RCC 7860 (cell line): Measurements from ENCODE around the gene NOXO1.

Experiments used
- DNase-seq: peaks from one replicate; pipeline ENCODE4 v3.0.0-alpha.2; 2015; ENCODE audit warnings: low spot score
- FAIRE-seq: peaks from 2 replicates; lab custom pipeline; 2012; peaks lifted over from hg19 to GRCh38; lab: Jason Lieb, UNC

Gene NOXO1

DNA sequence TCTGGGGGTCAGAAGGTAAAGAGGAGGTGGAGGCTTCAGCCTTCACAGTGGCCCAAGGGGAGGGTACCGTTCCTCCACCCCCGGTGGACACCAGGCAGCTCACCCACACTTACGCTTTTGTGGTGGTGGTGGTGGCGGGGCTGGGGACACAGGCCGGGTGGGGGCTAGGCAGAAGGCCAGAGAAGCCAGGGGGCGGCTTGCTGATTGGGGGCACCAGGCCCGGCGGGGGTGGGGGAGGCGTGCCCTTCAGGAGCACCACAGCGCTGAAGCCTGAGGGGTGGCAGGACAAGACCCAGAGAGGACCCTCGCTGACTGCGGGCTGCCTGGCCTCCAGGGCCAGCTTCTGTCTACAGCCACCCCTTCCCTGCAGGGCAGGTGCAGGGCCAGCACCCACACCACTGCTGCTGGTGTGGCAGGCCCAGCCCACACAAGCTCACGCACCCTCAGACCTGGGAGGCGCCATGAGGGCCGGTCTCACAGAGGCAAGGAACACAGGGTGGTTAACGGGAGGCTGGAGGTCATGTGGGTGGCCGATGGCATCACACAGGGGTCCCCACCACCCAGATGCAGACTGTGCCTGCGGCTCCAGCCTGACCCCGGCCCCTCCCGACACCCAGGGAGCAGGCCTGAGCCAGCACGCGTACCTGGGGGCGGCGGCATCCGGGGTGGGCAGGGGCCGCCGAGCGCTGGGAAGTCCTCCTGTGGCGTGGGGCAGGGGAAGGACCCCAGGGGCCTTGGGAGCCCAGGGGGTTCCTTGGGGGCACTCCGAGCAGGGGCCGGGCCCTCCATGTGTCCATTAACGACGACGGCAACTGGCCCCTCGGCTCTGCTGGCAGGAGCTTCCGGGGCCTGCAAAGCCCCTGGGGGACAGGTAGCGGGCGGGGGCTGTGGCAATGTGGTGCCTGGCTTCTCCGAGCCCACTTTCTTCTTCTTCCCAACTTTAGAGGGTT lies 17.9 kb upstream of the NOXO1 start:
- DNase-seq (no peak), FAIRE-seq (no peak)

DNA sequence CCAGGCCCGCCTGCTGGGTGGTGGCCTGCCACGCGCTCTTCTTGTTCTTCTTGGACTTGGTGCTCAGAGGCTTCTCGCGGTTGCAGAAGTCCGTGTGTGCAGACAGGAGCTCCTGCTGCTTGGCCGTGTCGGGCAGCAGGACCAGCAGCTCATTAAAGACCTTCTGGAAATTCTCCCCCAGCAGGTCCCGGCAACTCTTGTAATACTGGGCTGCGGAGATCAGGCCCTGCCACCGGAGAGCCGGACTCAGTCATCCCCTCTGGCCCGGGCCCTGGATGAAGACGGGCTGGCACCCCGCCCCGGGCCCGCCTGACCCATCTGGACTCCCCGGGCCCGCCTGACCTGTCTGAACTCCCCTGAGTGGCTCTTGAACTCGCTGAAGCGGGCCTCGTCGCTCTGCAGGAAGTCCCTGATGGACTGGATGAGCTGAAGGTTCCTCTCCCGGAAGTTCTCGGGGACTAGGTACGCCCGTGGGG lies 17.1 kb upstream of the NOXO1 start:
- no peak for DNase-seq

DNA sequence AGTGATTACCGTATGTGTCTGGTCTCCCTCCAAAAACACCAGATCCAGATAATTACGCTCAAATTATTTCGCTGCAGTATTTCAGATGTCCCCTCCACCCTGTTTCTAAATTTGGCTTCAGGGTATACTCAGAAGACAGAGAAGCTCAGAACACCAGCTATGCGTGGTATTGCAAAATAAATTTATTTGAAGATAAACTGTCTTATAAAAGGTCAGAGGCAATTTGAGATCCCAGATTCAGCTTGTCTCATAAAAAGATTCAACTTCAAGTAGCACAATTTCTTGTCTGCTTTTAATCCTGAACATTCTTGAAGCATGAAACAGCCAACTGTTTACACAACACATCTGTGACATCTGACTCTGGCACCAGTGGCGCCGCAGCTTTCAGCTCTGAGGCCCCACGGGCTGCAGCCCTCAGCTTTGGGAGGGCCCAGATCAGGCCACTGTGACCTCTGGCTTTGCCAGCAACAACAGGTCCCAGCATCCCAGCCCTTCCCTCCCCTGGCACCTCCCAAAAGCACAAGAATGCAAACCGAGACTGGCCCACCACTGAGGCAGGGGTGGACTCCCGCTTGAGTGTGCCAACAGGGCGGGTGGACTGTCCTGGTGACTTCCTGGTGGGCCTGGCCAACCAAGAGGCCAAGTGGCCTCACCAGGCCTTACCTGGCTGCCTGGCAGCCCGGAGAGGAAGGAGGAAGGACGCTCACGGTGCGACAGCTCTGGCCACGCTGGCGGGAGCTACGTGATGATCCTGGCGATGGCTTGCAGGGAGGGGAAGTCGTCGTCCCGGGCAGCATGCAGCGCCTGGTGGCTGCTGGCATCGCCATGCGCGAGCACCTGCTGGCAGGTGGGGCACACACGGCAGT lies 16.5 kb upstream of the NOXO1 start:
- FAIRE-seq (no peak), DNase-seq (no peak)

More for the DNA sequence above, 17.1 kb upstream of the NOXO1 start:
- FAIRE-seq: no peak

DNA sequence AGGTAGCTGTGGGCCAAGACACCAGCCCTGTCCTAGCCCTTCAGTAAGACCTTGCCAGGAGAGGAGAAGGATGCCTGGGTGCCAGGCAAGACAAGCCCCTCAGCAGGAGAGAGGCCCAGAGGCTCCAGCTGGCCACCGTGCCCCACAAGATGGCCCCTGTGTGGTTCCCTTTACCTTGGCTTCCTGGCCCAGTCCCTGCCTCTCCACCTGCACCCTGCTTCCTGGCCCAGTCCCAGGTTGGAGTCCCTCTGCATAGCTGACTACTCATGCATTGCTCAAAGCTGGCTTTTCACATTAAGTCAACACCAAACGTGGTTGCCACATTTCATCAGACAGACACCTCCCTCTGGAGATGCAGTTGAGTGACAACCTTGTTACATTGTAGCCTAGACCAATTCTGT lies 12.5 kb upstream of the NOXO1 start:
- FAIRE-seq (peak; percentile 68), DNase-seq (peak; percentile 67)

DNA sequence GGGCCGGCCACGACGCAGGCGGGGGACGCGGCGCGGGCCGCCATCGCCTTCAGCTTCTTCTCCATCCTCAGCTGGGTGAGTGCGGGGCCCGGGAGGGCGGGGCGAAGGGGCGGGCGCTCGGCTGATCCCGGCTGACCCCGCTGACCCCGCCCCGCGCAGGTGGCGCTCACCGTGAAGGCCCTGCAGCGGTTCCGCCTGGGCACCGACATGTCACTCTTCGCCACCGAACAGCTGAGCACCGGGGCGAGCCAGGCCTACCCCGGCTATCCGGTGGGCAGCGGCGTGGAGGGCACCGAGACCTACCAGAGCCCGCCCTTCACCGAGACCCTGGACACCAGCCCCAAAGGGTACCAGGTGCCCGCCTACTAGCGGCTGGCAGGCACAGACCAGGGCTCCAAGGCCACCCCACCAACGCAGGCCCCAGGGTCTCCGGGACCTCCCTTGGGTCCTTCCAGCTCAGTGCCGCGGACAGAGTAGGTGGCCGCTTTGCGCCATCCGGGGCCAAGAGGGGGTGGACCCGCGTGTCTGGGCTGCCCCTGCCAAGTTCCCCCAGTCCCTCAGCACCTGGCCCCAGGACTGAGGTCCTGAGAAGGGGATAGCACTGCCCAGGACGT lies 11.5 kb upstream of the NOXO1 start:
- DNase-seq (no peak), FAIRE-seq (no peak)

DNA sequence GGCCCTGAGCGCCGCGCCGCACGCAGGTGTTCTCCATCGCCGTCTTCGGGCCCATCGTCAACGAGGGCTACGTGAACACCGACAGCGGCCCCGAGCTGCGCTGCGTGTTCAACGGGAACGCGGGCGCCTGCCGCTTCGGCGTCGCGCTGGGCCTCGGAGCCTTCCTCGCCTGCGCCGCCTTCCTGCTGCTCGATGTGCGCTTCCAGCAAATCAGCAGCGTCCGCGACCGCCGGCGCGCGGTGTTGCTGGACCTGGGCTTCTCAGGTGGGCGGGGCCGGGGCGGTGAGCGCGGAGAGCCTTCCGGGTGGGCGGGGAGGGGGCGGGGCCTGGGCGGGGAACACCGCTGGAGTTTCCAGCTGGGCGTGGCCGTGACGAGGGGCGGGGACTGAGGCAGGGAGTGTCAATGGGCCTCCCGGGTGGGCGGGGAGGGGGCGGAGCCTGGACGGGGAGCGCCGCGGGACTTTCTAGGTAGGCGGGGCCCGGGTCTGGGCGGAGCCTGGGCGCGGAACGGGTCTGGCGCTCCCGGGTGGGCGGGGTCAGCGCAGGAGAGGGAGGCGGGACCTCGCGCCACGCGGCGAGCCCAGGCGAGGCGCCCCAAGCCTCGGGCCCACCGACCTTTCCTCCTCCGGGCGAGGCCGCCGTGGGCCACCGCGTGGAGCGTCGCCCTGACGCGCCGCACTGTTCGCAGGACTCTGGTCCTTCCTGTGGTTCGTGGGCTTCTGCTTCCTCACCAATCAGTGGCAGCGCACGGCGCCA lies 10.9 kb upstream of the NOXO1 start:
- no peak for DNase-seq
- no peak for FAIRE-seq

DNA sequence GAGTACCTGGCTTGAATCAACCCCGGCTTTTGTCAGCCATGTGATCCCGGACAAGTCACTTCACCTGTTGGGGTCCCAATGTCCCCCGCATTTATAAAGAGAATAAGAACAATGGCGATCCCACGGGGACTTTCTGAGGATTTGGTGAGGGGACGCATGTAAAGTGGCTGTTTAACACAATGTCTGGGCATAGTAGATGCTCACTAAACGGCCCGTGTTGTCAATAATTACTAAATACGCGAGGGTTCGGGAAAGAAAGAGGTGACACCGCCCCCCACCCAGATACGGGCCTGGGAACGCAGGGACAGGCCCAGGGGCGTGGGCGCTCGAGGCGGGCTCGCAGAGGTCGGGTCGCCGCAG lies 10.3 kb upstream of the NOXO1 start:
- FAIRE-seq (no peak), DNase-seq (no peak)

DNA sequence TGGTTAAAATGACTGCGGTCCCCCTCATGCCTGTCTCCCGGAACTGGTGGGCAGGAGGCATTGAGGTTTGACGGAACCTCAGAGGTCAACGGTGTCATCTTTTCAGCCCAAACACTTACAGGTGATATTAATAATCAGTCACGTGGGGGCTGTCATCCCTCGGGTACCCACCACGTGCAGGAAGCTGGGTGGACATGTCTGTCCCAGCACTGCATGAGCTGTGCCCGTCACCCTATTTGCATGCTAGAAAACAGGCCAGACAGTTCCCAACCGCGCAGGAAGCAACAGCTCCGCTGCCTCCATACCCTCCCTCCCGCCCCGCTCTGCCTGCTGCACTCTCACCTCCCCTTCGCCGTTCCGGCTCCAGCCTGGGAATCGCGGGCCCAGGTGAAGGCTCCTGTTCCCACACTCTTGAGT lies 9.9 kb upstream of the NOXO1 start:
- no peak for FAIRE-seq

DNA sequence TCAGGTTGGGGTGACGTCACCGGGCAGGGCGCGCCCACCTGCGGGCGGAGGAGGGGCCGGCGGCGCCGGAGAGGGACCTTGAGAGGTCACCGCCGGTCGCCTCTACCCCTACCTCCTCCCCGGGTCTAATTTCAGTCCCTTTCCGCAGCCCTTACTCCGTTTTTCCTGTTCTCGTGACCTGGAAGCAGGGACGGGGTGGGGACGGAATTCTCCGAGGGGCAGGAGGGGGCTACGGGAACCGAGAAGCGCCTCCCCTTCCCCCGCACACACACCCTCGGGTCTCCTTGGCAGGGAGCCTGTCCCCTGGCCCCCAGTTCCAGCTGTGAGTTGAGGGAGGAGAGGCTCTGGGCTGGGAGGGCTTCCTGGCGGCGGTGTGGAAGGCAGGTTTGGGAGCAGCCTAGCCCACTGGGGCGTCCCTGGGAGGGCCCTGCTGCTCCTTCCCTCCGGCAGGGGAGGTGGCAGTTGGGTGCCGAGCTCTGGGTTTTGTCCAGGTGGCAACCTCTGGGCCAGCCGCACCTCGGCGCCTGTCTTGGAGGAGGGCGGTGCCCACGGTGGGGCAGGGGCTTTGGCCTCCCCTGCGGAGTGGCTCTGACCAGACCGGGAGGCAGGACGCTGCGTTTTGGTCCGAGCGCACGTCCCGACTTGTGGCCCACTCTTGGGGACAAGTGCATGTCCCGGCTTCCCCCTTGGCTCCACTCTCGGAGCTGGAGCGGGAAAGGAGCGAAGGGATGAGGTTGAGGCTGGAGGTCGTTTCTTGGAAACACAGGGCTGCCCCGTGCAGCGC lies 9.3 kb upstream of the NOXO1 start:
- FAIRE-seq: no peak
- no peak for DNase-seq

More for the DNA sequence above, 9.9 kb upstream of the NOXO1 start:
- DNase-seq: no peak

DNA sequence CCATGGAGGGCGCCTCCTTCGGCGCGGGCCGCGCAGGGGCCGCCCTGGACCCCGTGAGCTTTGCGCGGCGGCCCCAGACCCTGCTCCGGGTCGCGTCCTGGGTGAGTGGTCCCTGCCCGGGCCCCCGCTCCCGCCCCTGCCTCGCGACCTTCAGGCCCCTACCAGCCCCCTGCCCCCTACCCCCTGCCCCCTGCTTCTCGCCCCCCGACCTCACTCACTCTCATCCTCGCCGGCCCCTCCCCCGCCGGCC lies 8.8 kb upstream of the NOXO1 start:
- DNase-seq (no peak), FAIRE-seq (no peak)

DNA sequence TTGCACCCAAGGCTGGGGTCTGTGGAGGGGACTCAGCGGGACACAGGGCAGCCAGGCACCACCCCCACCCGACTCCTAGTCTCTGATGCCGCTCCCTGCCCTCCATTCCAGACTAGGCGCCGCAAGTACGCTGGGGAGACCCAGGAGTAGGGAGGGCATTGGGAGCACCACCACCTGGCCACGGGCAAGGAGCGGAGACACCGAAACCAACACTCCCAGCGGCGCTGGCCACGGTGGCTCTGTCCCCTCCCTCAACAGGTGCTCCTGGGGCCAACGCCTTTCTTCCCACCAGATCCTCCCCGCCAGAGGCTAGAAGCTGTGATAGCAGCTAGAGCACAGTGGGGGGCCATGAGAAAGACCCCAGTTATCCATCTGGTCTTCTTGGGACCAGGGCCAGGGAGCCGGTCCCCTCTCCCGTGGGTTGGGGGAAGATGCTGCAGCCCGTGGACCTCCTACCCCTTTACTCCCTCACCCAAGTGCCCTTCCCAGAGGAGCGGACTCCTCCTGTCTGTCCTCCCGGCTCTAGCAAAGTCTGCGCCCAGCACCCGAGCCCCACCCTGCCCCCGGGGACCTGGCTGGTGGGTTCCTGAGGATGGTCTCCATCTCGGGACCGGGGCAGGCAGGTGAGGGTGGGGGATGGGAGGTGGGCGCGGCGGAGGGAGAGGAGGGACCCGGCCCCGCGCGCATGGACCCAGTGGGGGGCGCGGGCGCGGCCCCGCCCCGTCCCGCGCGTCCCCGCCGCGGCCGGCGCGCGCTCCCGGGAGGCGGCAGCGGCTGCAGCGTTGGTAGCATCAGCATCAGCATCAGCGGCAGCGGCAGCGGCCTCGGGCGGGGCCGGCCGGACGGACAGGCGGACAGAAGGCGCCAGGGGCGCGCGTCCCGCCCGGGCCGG lies 8.2 kb upstream of the NOXO1 start, which contains the start of gene SYNGR3:
SYNGR3 (plus strand) TSS at position 762 of the 892 bp plus-strand sequence. CDS start 133 bp downstream, outside the sequence.
- no peak for FAIRE-seq
- no peak for DNase-seq

DNA sequence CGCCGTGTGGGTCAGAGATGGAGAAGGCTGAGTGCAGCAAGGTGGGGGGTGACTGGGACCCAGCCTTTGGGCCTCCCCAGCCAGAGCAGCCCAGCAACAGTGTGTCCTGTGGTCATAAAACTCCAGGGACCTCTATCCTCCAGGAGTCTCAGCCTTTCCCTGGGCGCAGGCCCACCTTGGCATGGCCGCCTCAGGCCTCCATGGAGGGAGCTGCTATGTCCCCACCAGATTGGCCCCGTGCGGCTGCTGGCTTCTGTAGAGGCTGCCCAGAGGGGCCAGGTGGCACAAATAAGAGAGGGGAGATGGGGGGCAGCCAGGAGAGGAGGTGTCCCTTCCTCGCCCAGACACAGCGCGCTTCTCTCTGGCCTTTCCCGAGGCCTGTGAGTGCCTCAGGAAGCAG lies 5.9 kb upstream of the NOXO1 start:
- FAIRE-seq: no peak
- DNase-seq: no peak

DNA sequence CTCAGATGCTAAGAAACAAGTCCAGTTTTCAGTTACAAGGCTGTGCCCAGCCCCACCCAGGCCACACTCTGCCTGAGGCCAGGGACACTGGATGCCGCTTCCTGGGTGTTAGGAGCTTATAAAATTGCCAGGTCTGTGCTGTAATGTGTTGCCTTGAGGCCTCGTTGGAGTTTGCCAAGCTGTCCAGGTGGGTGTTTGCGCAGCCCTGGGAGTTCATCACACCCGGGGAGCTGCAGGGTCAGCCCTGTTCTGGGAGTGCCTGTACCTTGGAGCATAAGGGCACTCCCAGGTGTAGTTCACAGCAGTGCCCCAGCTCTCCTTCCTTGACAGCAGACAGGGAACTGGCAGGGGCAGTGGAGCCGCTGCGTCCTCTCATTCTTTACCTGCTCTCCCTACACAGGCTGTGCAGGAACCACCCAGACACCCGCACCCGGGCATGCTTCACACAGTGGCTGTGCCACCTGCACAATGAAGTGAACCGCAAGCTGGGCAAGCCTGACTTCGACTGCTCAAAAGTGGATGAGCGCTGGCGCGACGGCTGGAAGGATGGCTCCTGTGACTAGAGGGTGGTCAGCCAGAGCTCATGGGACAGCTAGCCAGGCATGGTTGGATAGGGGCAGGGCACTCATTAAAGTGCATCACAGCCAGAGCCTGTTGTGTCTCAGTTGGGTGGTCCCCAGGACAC lies 4.3 kb upstream of the NOXO1 start:
- DNase-seq (no peak), FAIRE-seq (no peak)

DNA sequence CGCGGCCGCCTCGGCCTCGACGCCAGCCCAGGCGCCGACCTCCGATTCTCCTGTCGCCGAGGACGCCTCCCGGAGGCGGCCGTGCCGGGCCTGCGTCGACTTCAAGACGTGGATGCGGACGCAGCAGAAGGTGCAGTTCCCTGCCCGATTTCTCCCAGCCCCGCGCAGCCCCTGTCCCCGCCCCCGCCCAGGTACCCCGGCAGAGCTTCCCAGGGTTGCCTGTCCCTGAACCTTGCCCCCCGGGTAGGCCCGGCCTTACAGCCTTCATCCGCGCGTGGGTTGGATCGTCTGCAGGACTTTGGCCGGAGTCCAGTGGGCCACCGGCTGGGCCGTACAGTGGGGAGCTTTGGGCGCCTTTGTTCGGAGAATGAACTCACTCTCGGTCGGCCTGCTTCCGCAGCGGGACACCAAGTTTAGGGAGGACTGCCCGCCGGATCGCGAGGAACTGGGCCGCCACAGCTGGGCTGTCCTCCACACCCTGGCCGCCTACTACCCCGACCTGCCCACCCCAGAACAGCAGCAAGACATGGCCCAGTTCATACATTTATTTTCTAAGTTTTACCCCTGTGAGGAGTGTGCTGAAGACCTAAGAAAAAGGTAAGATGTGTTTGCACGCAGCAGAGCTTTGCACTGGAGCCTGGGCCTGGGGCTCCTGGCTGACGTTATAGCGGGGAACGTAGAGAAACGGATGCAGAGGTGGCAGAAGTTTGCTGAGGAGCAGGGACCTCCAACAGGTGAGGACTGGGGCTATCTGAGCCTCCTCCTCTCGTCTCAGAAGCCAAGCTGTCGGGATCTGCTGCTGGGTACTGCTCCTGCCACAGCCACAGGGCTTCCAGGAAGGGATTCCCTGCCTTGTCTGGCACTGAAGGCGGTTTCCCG lies 3.3 kb upstream of the NOXO1 start:
- DNase-seq: no peak
- no peak for FAIRE-seq

DNA sequence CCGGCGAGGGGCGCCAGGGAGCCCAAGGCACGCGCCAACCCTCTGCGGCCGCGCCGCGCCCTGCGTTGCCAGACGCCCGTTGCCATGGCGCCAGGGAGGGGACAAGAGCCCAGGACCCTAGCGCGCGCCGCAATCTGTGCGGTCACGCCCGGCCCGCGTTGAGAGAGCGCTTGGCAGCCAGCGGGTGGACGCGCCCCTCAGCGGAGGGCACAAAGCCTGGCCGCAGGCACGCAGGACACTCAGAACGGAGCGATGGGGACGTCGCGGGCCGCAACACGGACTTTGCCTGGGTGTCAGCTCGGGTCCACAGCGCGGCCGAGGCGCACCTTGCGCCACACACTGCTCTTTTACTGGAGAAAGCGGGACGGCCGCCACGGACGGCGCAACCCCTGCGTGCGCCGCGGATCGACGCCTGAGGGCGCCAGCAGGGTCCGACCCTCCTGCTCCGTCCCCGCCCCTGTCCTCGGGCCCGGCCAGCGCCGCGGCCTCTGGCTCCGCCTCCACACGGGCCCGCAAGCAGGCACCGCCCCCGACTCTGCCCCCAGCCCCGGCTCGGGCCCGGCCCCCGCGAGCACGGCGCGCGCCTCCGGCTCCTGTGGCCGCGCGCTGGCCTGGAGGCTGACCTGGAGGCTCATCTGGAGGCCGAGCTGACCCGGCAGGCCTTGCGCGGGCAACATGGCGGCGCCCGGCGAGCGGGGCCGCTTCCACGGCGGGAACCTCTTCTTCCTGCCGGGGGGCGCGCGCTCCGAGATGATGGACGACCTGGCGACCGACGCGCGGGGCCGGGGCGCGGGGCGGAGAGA lies 2.5 kb upstream of the NOXO1 start, which contains the start of gene GFER:
GFER (plus strand) TSS at position 650 of the 803 bp plus-strand sequence; CDS start at position 676, 26 bp downstream.
- DNase-seq (peak; percentile 79), FAIRE-seq (no peak)

DNA sequence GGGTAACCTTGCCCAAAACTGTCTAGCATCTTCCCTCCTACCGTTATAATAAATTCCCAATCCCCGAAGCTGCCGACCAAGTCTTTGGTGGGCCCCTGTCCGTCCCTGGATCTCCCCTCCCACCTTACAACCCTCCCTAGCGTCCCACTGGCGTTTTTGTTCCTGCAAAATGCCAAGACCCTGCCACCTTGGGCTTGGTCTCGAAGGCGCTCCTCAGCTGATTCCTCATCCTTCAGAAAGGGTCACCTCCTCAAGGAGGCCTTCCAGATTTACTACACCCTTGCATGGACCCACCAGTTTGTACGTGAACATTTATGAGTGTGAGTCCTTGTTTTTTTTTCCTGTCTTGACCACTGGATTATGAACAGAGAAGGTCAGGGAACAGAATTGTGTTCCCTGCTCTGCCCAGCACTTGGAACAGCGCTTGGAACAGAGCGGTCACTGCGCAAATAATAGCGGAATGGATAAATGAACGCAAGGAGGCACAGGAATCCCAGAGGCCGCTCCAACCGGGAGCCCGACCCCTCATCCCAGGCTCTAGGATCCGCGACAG lies 1.8 kb upstream of the NOXO1 start:
- DNase-seq: no peak
- no peak for FAIRE-seq
